B cell (primary cell): ENCODE results near the gene SHMT1. TPM values are rescaled to one million over a fixed set of nuclear protein-coding genes. Genes with fewer than 3 reads are reported as not detected.
"Not testable (repeated sequence)": the region's sequence is repeated elsewhere in the genome, so short reads cannot be mapped to it uniquely, and the experiment has no call there.

ENCODE experiments used
- ATAC-seq: fragments of 200-7000 bp; cut with Tn5 transposase; one replicate; pipeline ENCODE4 v1.10.0; 2021; ENCODE audit warnings: low read depth, mild to moderate bottlenecking, moderate number of reproducible peaks, moderate library complexity
- CTCF ChIA-PET: fragments of 350-600 bp; sonication (Branson Sonifier 250); formaldehyde crosslinking; loops from one replicate; lab custom pipeline; 2021; ENCODE audit warnings: antibody characterized with exemption, inconsistent platforms; lab: Charles Lee
- POLR2A ChIA-PET: fragments of 350-600 bp; sonication (Branson Sonifier 250); formaldehyde crosslinking; loops from one replicate; lab custom pipeline; 2021; ENCODE audit warnings: antibody characterized with exemption; lab: Charles Lee
- DNase-seq: peaks from one replicate; pipeline ENCODE4 v3.0.0; 2013
- H2AFZ ChIP-seq: 2 replicates; pipeline ENCODE4 v1.6.1; 2012; ENCODE audit warnings: mild to moderate bottlenecking, low read depth, low read length; ENCODE audit not compliant: insufficient read depth, poor library complexity, severe bottlenecking
- H3K27ac ChIP-seq, 2 donors: 1 replicate in 1 of 2; 2 replicates in 1 of 2; pipeline ENCODE4 v1.5.1; 2012 to 2013; ENCODE audit warnings: low read length in 2 of 2, mild to moderate bottlenecking in 2 of 2, moderate library complexity in 1 of 2
- H3K27me3 ChIP-seq, 4 experiments: fragments of 200-600 bp in 1 of 4; sonication (generic) in 1 of 4; replicated peaks in 1 of 4; 1 replicate in 2 of 4; 2 replicates in 2 of 4; pipeline versions ENCODE4 v1.6.1 to v1.7.0; 2013 to 2016; ENCODE audit warnings: low read length in 3 of 4, mild to moderate bottlenecking in 2 of 4, mixed read lengths in 1 of 4, moderate library complexity in 1 of 4; ENCODE audit not compliant: insufficient read depth in 4 of 4, control insufficient read depth in 3 of 4; ENCODE audit errors: control extremely low read depth in 1 of 4
- H3K36me3 ChIP-seq, 2 experiments: replicated peaks in 1 of 2; 1 replicate in 1 of 2; 2 replicates in 1 of 2; pipeline versions ENCODE4 v1.6.1 to v1.7.1; 2013; ENCODE audit warnings: low read length in 1 of 2; ENCODE audit not compliant: insufficient read depth in 2 of 2, control insufficient read depth in 1 of 2; ENCODE audit errors: control extremely low read depth in 1 of 2, extremely low read depth in 1 of 2
- H3K4me1 ChIP-seq, 2 donors: fragments of 200-600 bp in 1 of 2; sonication (generic) in 1 of 2; 1 replicate in 1 of 2; 2 replicates in 1 of 2; pipeline versions ENCODE4 v1.5.1 to v1.6.1; 2013 to 2017; ENCODE audit warnings: low read length in 2 of 2; ENCODE audit not compliant: control insufficient read depth in 2 of 2, insufficient read depth in 2 of 2
- H3K4me2 ChIP-seq: replicated peaks from 2 replicates; pipeline ENCODE3; 2012; ENCODE audit warnings: mild to moderate bottlenecking, low read depth, low read length; ENCODE audit not compliant: poor library complexity, severe bottlenecking
- H3K4me3 ChIP-seq, 5 experiments: fragments of 200-600 bp in 1 of 5; sonication (generic) in 1 of 5; 1 replicate in 3 of 5; 2 replicates in 2 of 5; pipeline versions ENCODE4 v1.5.1 to v1.7.0; 2011 to 2016; ENCODE audit warnings: low read length in 4 of 5, mild to moderate bottlenecking in 4 of 5, low read depth in 2 of 5, control low read depth in 1 of 5, moderate library complexity in 1 of 5; ENCODE audit not compliant: insufficient read depth in 1 of 5; ENCODE audit errors: control extremely low read depth in 1 of 5, extremely low read depth in 1 of 5
- H3K79me2 ChIP-seq: fragments of 200-600 bp; sonication (generic); one replicate; pipeline ENCODE4 v1.6.0; 2016; ENCODE audit warnings: low read length; ENCODE audit not compliant: control insufficient read depth, insufficient read depth
- H3K9ac ChIP-seq: fragments of 200-600 bp; sonication (generic); 2 replicates; pipeline ENCODE4 v1.6.1; 2017; ENCODE audit warnings: mild to moderate bottlenecking, low read length, moderate library complexity
- H3K9me3 ChIP-seq, 3 donors: one replicate each; pipeline versions ENCODE4 v1.6.1 to v1.7.1; 2013; ENCODE audit warnings: low read length in 2 of 3; ENCODE audit not compliant: control insufficient read depth in 2 of 3, insufficient read depth in 1 of 3; ENCODE audit errors: control extremely low read depth in 1 of 3
- H4K20me1 ChIP-seq: 2 replicates; pipeline ENCODE4 v1.6.0; 2012; ENCODE audit warnings: mild to moderate bottlenecking, low read length; ENCODE audit not compliant: insufficient read depth, control insufficient read depth, poor library complexity, severe bottlenecking
- H3K27ac Mint-ChIP-seq: one replicate; pipeline ENCODE4 v1.8.0; 2021; ENCODE audit warnings: mixed read lengths
- H3K27me3 Mint-ChIP-seq: one replicate; pipeline ENCODE4 v1.8.0; 2021; ENCODE audit warnings: mixed read lengths
- H3K4me1 Mint-ChIP-seq: one replicate; pipeline ENCODE4 v1.8.0; 2021; ENCODE audit warnings: mixed read lengths
- H3K4me3 Mint-ChIP-seq: one replicate; pipeline ENCODE4 v1.8.0; 2021; ENCODE audit warnings: mixed read lengths
- H3K9me3 Mint-ChIP-seq: one replicate; pipeline ENCODE4 v1.8.0; 2022; ENCODE audit warnings: mixed read lengths; ENCODE audit not compliant: insufficient read depth
- CTCF ChIP-seq: fragments of 200-600 bp; IDR thresholded peaks from one replicate; pipeline ENCODE4 v1.8.0; 2022; ENCODE audit warnings: antibody characterized with exemption, mild to moderate bottlenecking
- EZH2 ChIP-seq: IDR thresholded peaks from 2 replicates; pipeline ENCODE4 v1.6.1; 2012; ENCODE audit warnings: borderline replicate concordance, low read depth, mild to moderate bottlenecking, moderate library complexity, low read length; ENCODE audit not compliant: insufficient read depth, poor library complexity, severe bottlenecking
- WGBS: methylation state at CpG from one replicate; pipeline ENCODE4 v1.1.5; 2013; ENCODE audit warnings: missing lambda C conversion rate; ENCODE audit not compliant: insufficient coverage; 5-methylcytosine and 5-hydroxymethylcytosine counted together
- intact Hi-C: fragments of 100-400 bp; cut with micrococcal nuclease; formaldehyde crosslinking; loops from one replicate; pipeline ENCODE4 v1.10.0; 2022
- polyA minus RNA-seq: library from RNA; depleted of rRNA, polyadenylated mRNA; stranded (reverse); fragments of >200 nt; gene quantifications from 2 replicates; pipeline ENCODE4 v1.2.3, GENCODE V29; 2012
- polyA plus RNA-seq: library from polyadenylated mRNA; depleted of rRNA; stranded (reverse); fragments of >200 nt; gene quantifications from 2 replicates; pipeline ENCODE4 v1.2.3, GENCODE V29; 2012
- total RNA-seq, 2 donors: library from RNA; stranded (reverse); fragments of 120-200 nt in 1 of 2; gene quantifications; 1 replicate in 1 of 2; 2 replicates in 1 of 2; pipeline versions ENCODE4 v1.2.3 to v1.2.4, GENCODE V29; 2013 to 2022

Gene SHMT1
- 23.5 and 28.0 TPM in 2 replicates for total RNA-seq
- 8.0 TPM for total RNA-seq (2013)
- polyA plus RNA-seq, result 6.3 and 6.9 TPM in 2 replicates
- 8.5 and 11.8 TPM in 2 replicates for polyA minus RNA-seq

GRCh38 chr17:18363101-18364049 lies at the start of gene SHMT1:
SHMT1 (minus strand) TSS chr17:18363550; CDS start chr17:18355981, 7,569 bp downstream.
- Histone ChIP-seq H3K36me3 (no peaks in the 10 kb centered on the region), H3K4me1 (peaks cover 5 to 14% of the 10 kb centered on the region in 2 donors), H3K4me3 (peak within 1 kb of the TSS; percentile 47 to 89 (median 66)), H3K79me2 (peaks cover 5% of the 10 kb centered on the region), H3K27ac (peak within 1 kb of the TSS in 1 of 2 donors; percentile 32), H4K20me1 (no peaks in the 10 kb centered on the region), H3K4me2 (peak within 1 kb of the TSS; percentile 94), H3K9ac (peak within 1 kb of the TSS; percentile 94), H3K9me3 (no peaks in the 10 kb centered on the region), H3K27me3 (no peaks in the 10 kb centered on the region), H2AFZ (peak within 1 kb of the TSS; percentile 98)
- WGBS, result under 1% methylated on average over 72 of the region's 76 CpGs
- Mint-ChIP-seq H3K27me3 (no peaks in the 10 kb centered on the region), H3K9me3 (no peaks in the 10 kb centered on the region), H3K4me3 (peak within 1 kb of the TSS; percentile 95), H3K27ac (peak within 1 kb of the TSS; percentile 89), H3K4me1 (peaks cover 14% of the 10 kb centered on the region)
- ChIA-PET CTCF (interaction anchor here (0.8 kb wide), 1 partner anchor 115 kb away, joined by 3 read pairs; no protein-coding TSS in a partner anchor), POLR2A (interaction anchor here (1.1 kb wide), 1 partner anchor 49 kb away, joined by 3 read pairs; the partner anchor contains the start of gene TOP3A)
- intact Hi-C loops, result loop anchor here (1.0 kb wide), 2 partner anchors 48 to 105 kb away; partner anchors contain the start of genes FLII and SMCR8
- ATAC-seq (peak; percentile 100), DNase-seq (peak; percentile 91)
- TF ChIP-seq EZH2 (no peak), CTCF (no peak)

- H3K27me3 ChIP-seq, H3K27me3 Mint-ChIP-seq, H3K9me3 ChIP-seq, H4K20me1 ChIP-seq, H3K79me2 ChIP-seq, H3K4me1 ChIP-seq, intact Hi-C loops, CTCF ChIA-PET, H3K4me2 ChIP-seq, H3K27ac Mint-ChIP-seq, DNase-seq, POLR2A ChIA-PET, H3K9me3 Mint-ChIP-seq, H3K36me3 ChIP-seq, H3K4me3 Mint-ChIP-seq: not testable (repeated sequence)
- Histone ChIP-seq H3K9ac (peak overlapping the region; percentile 69), H3K27ac (peak overlapping the region in 1 of 2 donors; percentile 60), H3K4me3 (peak overlapping the region in 3 of 5 experiments; percentile 52 to 68 (median 57)), H2AFZ (peak overlapping the region; percentile 81)
- peak; percentile 96 for ATAC-seq
- H3K4me1 Mint-ChIP-seq, result peaks cover 18% of the 10 kb centered on the region
- WGBS, result no CpG with 5 or more reads among the region's 32 CpGs
Observed at GRCh38 chr17:18412001-18412538, 48.7 kb upstream of the SHMT1 start.

- peaks cover 18% of the 10 kb centered on the region for H3K4me1 Mint-ChIP-seq
- H3K4me1 ChIP-seq, H3K27me3 ChIP-seq, intact Hi-C loops, H3K9me3 ChIP-seq, POLR2A ChIA-PET, H4K20me1 ChIP-seq, H3K36me3 ChIP-seq, CTCF ChIA-PET, H3K27me3 Mint-ChIP-seq, H3K79me2 ChIP-seq, H3K9me3 Mint-ChIP-seq: not testable (repeated sequence)
- peak overlapping the region; percentile 90 for H3K27ac Mint-ChIP-seq
- DNase-seq, result peak; percentile 47
- Histone ChIP-seq H3K4me2 (peak overlapping the region; percentile 54), H3K9ac (peak overlapping the region; percentile 69), H3K27ac (peak overlapping the region; percentile 52 to 60), H2AFZ (peak overlapping the region; percentile 81), H3K4me3 (peak overlapping the region in 4 of 5 experiments; percentile 52 to 68 (median 58))
- peak; percentile 44 for ATAC-seq
- H3K4me3 Mint-ChIP-seq, result peak overlapping the region; percentile 96
- under 1% methylated on average over 19 of the region's 25 CpGs for WGBS
Observed at GRCh38 chr17:18411377-18411864, 48.1 kb upstream of the SHMT1 start.
